H9 (cell line): ENCODE results near the gene PREP. TPM values are rescaled to one million over a fixed set of nuclear protein-coding genes. Genes with fewer than 3 reads are reported as not detected.

ENCODE experiments used
- DNase-seq: peaks from one replicate; pipeline ENCODE4 v3.0.0-alpha.2; 2017
- H2AFZ ChIP-seq: one replicate; pipeline ENCODE4 v1.6.1; 2013; ENCODE audit warnings: mild to moderate bottlenecking, low read length, control low read depth, moderate library complexity
- H2AK5ac ChIP-seq: 2 replicates; pipeline ENCODE4 v1.6.1; 2013; ENCODE audit warnings: low read length, control low read depth, mixed read lengths; ENCODE audit not compliant: insufficient read length
- H2BK120ac ChIP-seq: one replicate; pipeline ENCODE4 v1.6.1; 2013; ENCODE audit warnings: low read depth, mild to moderate bottlenecking, low read length, control low read depth, inconsistent platforms; ENCODE audit not compliant: poor library complexity, severe bottlenecking
- H2BK12ac ChIP-seq: 2 replicates; pipeline ENCODE4 v1.6.1; 2013; ENCODE audit warnings: low read length, control low read depth, mixed read lengths, low read depth; ENCODE audit not compliant: insufficient read length
- H2BK15ac ChIP-seq: 2 replicates; pipeline ENCODE4 v1.6.1; 2013; ENCODE audit warnings: low read depth, low read length, control low read depth
- H2BK20ac ChIP-seq: one replicate; pipeline ENCODE4 v1.6.1; 2013; ENCODE audit warnings: low read depth, mild to moderate bottlenecking, low read length, control low read depth, inconsistent platforms; ENCODE audit not compliant: poor library complexity, severe bottlenecking
- H2BK5ac ChIP-seq: 2 replicates; pipeline ENCODE4 v1.6.1; 2013; ENCODE audit warnings: low read length, control low read depth, mixed read lengths; ENCODE audit not compliant: insufficient read length
- H3K14ac ChIP-seq: 2 replicates; pipeline ENCODE4 v1.6.1; 2013; ENCODE audit warnings: low read length, control low read depth; ENCODE audit not compliant: insufficient read depth
- H3K18ac ChIP-seq: 2 replicates; pipeline ENCODE4 v1.6.1; 2013; ENCODE audit warnings: low read depth, mild to moderate bottlenecking, mixed read lengths, low read length, control low read depth; ENCODE audit not compliant: insufficient read length
- H3K23ac ChIP-seq: 2 replicates; pipeline ENCODE4 v1.6.1; 2013; ENCODE audit warnings: low read length, control low read depth, mixed read lengths, low read depth; ENCODE audit not compliant: insufficient read length
- H3K23me2 ChIP-seq: 2 replicates; pipeline ENCODE4 v1.6.1; 2013; ENCODE audit warnings: low read depth, mild to moderate bottlenecking, mixed read lengths, low read length, control low read depth; ENCODE audit not compliant: insufficient read length, poor library complexity, severe bottlenecking
- H3K27ac ChIP-seq: 2 replicates; pipeline ENCODE4 v1.5.1; 2013; ENCODE audit warnings: low read length, control low read depth, mixed read lengths, low read depth; ENCODE audit not compliant: insufficient read length
- H3K27me3 ChIP-seq: 2 replicates; pipeline ENCODE4 v1.6.1; 2013; ENCODE audit warnings: low read length, control low read depth, inconsistent platforms; ENCODE audit not compliant: insufficient read depth
- H3K4ac ChIP-seq: 2 replicates; pipeline ENCODE4 v1.6.1; 2013; ENCODE audit warnings: low read depth, mild to moderate bottlenecking, control low read depth, inconsistent platforms, low read length, moderate library complexity
- H3K4me1 ChIP-seq: 2 replicates; pipeline ENCODE4 v1.6.1; 2013; ENCODE audit warnings: low read length, control low read depth, inconsistent platforms; ENCODE audit not compliant: insufficient read depth
- H3K4me2 ChIP-seq: 2 replicates; pipeline ENCODE4 v1.6.1; 2013; ENCODE audit warnings: low read length, control low read depth, mixed read lengths; ENCODE audit not compliant: insufficient read length, insufficient read depth
- H3K56ac ChIP-seq: 2 replicates; pipeline ENCODE4 v1.6.1; 2013; ENCODE audit warnings: low read depth, mild to moderate bottlenecking, mixed read lengths, low read length, control low read depth; ENCODE audit not compliant: insufficient read length
- H3K79me1 ChIP-seq: 2 replicates; pipeline ENCODE4 v1.6.1; 2013; ENCODE audit warnings: low read depth, mild to moderate bottlenecking, moderate library complexity, low read length, control low read depth, inconsistent platforms; ENCODE audit not compliant: insufficient read depth, poor library complexity, severe bottlenecking
- H3K79me2 ChIP-seq: 2 replicates; pipeline ENCODE4 v1.6.1; 2013; ENCODE audit warnings: low read length, control low read depth, inconsistent platforms; ENCODE audit not compliant: insufficient read depth
- H3K9ac ChIP-seq: 2 replicates; pipeline ENCODE4 v1.6.1; 2013; ENCODE audit warnings: low read length, control low read depth, mixed read lengths; ENCODE audit not compliant: insufficient read length; ENCODE audit errors: extremely low read depth
- H3K9me3 ChIP-seq: one replicate; pipeline ENCODE4 v1.6.1; 2013; ENCODE audit warnings: low read depth, low read length, inconsistent platforms; ENCODE audit not compliant: control insufficient read depth
- H3T11ph ChIP-seq: one replicate; pipeline ENCODE4 v1.6.1; 2013; ENCODE audit warnings: mild to moderate bottlenecking, low read length, control low read depth, inconsistent platforms
- H4K20me1 ChIP-seq: one replicate; pipeline ENCODE4 v1.6.1; 2013; ENCODE audit not compliant: control insufficient read depth, insufficient read length, insufficient read depth
- H4K5ac ChIP-seq: 2 replicates; pipeline ENCODE4 v1.6.1; 2013; ENCODE audit warnings: low read depth, mild to moderate bottlenecking, mixed read lengths, low read length, control low read depth; ENCODE audit not compliant: insufficient read length
- H4K8ac ChIP-seq: replicated peaks from 2 replicates; pipeline ENCODE4 v1.6.1; 2013; ENCODE audit warnings: low read length, control low read depth, mixed read lengths, low read depth; ENCODE audit not compliant: insufficient read length
- H4K91ac ChIP-seq: 2 replicates; pipeline ENCODE4 v1.6.1; 2013; ENCODE audit warnings: low read depth, mild to moderate bottlenecking, moderate library complexity, mixed read lengths, low read length, control low read depth; ENCODE audit not compliant: insufficient read length
- H3K27ac Mint-ChIP-seq, 3 experiments: 2 replicates in 2 of 3; 3 replicates in 1 of 3; pipeline ENCODE4 v1.8.0; 2020 to 2021; ENCODE audit warnings: mixed read lengths in 3 of 3, mild to moderate bottlenecking in 1 of 3, moderate library complexity in 1 of 3
- H3K27me3 Mint-ChIP-seq: 2 replicates; pipeline ENCODE4 v1.8.0; 2021; ENCODE audit warnings: low read depth, mild to moderate bottlenecking, moderate library complexity, mixed read lengths
- H3K36me3 Mint-ChIP-seq, 3 experiments: 2 replicates in 2 of 3; 3 replicates in 1 of 3; pipeline ENCODE4 v1.8.0; 2020 to 2021; ENCODE audit warnings: low read depth in 3 of 3, mixed read lengths in 3 of 3; ENCODE audit not compliant: insufficient read depth in 1 of 3
- H3K4me1 Mint-ChIP-seq, 2 experiments: 2 replicates each; pipeline ENCODE4 v1.8.0; 2020; ENCODE audit warnings: mixed read lengths in 2 of 2
- H3K4me3 Mint-ChIP-seq, 2 experiments: 2 replicates in 1 of 2; 3 replicates in 1 of 2; pipeline ENCODE4 v1.8.0; 2020 to 2021; ENCODE audit warnings: mild to moderate bottlenecking in 2 of 2, mixed read lengths in 2 of 2, moderate library complexity in 1 of 2
- H3K9me3 Mint-ChIP-seq, 2 experiments: 2 replicates in 1 of 2; 3 replicates in 1 of 2; pipeline ENCODE4 v1.8.0; 2020; ENCODE audit warnings: mild to moderate bottlenecking in 2 of 2, mixed read lengths in 2 of 2, moderate library complexity in 1 of 2
- CTCF ChIP-seq: fragments of 200-600 bp; sonication (generic); conservative IDR thresholded peaks from 3 replicates; pipeline ENCODE4 v1.8.0; 2021; ENCODE audit warnings: antibody characterized with exemption, mild to moderate bottlenecking
- WGBS: extraction: QIAGEN DNeasy Blood & Tissue Kit; methylation state at CpG from one replicate; pipeline ENCODE4 v1.1.7; 2013; ENCODE audit warnings: missing lambda C conversion rate, low lambda C conversion rate, mixed read lengths; ENCODE audit not compliant: insufficient read length; ENCODE audit errors: extremely low coverage; 5-methylcytosine and 5-hydroxymethylcytosine counted together
- total RNA-seq: library from RNA; stranded (reverse); gene quantifications from 2 replicates; pipeline ENCODE4 v1.2.1, GENCODE V29; 2021

The PREP gene
- total RNA-seq, 1 experiment from 2014 or later: 54.0 TPM

GRCh38 chr6:105294129-105294528 lies 108.8 kb downstream of the PREP start:
- Histone ChIP-seq H3K27me3 (no peaks in the 10 kb centered on the region), H2BK12ac (no peak overlapping the region), H2BK5ac (no peak overlapping the region), H3K9ac (no peak overlapping the region), H3K4ac (no peak overlapping the region), H4K20me1 (no peaks in the 10 kb centered on the region), H4K5ac (no peak overlapping the region), H2BK20ac (no peak overlapping the region), H3K79me2 (no peaks in the 10 kb centered on the region), H3K23me2 (no peaks in the 10 kb centered on the region), H2AFZ (no peak overlapping the region), H3K4me2 (no peak overlapping the region), H3K9me3 (no peaks in the 10 kb centered on the region), H2AK5ac (no peak overlapping the region), H3K56ac (no peak overlapping the region), H2BK120ac (no peak overlapping the region), H3T11ph (no peak overlapping the region), H3K18ac (no peak overlapping the region), H3K27ac (no peak overlapping the region), H2BK15ac (no peak overlapping the region), H3K23ac (no peak overlapping the region), H3K79me1 (no peaks in the 10 kb centered on the region), H3K14ac (no peak overlapping the region), H3K4me1 (no peaks in the 10 kb centered on the region), H4K8ac (no peak overlapping the region), H4K91ac (no peak overlapping the region)
- no peak overlapping the region for H3K4me3 Mint-ChIP-seq
- no peaks in the 10 kb centered on the region for H3K4me1 Mint-ChIP-seq
- no peaks in the 10 kb centered on the region for H3K27me3 Mint-ChIP-seq
- no CpG with 5 or more reads among the region's 2 CpGs for WGBS
- H3K9me3 Mint-ChIP-seq: no peaks in the 10 kb centered on the region
- TF ChIP-seq CTCF: no peak
- H3K36me3 Mint-ChIP-seq: peaks cover 6 to 21% (median 6%) of the 10 kb centered on the region in 3 experiments
- no peak for DNase-seq
- H3K27ac Mint-ChIP-seq: peak overlapping the region in 1 of 3 experiments; percentile 33; a peak in 1 of 7 replicates
